Cortex of kidney (tissue), 1 donor: Measurements from ENCODE around the gene STIM2.
"Not testable (repeated sequence)": the region's sequence is repeated elsewhere in the genome, so short reads cannot be mapped to it uniquely, and the experiment has no call there.

Experiments used
- DNase-seq: peaks from one replicate; lab custom pipeline; 2025; lab: John Stamatoyannopoulos, UW

STIM2 gene

GRCh38 chr4:26953366-26953765, 92.7 kb downstream of the STIM2 start:
- no peak for DNase-seq

- DNase-seq = no peak
These were observed 93.3 kb downstream of the STIM2 start for GRCh38 chr4:26953770-26954423.

DNA sequence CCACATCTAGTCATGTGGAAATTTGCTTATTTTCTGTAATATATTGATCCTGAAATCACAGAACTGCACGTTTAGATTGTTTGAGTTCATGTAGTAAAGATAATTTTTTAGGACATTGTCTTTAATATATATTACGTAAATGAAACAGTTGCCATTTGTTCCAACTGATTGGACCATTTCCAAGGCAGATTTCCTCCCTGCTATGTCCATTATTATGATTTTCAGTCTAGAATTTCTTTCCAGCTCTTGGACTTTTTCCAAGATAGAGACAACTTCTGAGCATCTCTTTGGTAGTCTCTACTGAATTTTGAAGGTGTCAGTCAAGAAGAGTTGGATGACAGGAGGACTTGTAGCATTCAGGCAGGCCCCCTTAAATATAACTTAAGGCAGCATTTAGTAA, 94.6 kb downstream of the STIM2 start:
- DNase-seq = no peak

DNA sequence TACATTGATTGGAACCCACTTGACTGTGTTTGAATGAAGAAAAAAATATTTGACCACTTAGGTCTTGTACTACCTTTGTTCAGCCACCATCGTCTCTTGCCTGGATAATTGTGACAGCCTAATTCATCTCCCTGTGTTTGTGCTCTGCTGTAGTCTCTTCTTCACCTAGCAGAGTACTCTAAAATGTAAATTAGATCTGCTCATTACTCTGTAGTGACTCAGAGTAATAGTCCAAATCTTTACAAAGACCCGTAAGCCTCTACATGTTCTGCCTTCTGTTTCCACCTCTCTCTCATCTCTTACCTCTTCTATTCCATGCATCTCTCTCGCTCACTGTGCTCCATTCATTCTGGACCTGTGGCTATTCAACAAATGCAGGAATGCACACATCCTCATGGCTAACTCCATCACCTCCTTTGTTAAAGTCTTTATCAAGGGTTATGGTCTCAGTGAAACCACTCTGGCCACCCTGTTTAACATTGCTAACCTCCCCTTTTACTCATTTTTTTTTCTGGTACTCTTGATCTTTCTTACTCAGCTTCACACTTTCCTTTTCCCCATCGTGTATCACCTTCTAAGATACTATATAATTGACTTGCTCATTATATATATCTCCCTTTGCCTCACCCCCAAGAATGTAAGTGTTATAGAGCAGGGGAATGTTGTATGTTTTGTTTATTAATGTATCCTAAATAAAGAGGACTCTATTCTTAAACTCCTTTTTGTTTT, 98.4 kb downstream of the STIM2 start:
- DNase-seq = no peak

GRCh38 chr4:26959654-26960047, 99.0 kb downstream of the STIM2 start:
- no peak for DNase-seq

DNA sequence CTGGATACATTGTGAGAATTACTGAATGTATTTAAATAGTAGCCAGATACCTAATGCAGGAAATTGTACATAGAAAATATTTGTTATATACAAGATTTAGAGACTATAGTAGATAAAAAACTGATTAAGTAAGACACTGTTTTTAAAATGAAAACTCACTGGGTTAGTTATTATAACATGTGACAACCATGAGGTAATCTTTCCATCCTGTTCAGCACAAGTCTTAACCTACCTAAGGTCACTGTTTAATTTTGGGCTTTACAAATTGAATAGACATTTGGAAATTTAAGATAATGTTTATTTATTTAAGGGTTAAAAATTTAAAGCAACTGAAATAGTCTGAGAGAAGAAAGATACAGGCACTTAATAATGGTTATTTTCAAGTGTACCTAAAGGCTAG, 102.1 kb downstream of the STIM2 start:
- DNase-seq = no peak

GRCh38 chr4:26964512-26964911, 103.9 kb downstream of the STIM2 start:
- no peak for DNase-seq

GRCh38 chr4:26964994-26965393, 104.4 kb downstream of the STIM2 start:
- no peak for DNase-seq

- not testable (repeated sequence) for DNase-seq
These were observed 115.0 kb downstream of the STIM2 start for GRCh38 chr4:26975464-26976181.

- no peak for DNase-seq
These were observed 117.9 kb downstream of the STIM2 start for GRCh38 chr4:26978387-26979053.

DNA sequence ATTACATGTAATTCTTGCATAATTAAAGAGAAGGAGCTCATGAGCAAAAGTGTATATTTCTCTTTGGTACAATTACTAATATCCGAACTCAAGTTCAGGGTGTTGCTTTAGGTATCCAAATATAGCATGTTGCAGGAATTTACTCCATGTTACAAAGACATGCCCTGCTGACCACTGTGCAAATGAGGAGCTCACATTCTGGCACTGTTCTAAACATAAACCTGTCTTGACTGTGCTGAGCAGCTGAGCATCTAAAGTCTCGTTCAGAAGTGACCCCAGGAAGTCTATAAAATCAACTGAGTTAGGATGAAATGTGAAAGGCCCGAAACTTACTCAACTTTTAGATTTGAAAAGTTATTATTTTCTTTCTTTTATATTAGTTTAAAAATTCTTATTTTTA, 124.3 kb downstream of the STIM2 start:
- DNase-seq = no peak

DNA sequence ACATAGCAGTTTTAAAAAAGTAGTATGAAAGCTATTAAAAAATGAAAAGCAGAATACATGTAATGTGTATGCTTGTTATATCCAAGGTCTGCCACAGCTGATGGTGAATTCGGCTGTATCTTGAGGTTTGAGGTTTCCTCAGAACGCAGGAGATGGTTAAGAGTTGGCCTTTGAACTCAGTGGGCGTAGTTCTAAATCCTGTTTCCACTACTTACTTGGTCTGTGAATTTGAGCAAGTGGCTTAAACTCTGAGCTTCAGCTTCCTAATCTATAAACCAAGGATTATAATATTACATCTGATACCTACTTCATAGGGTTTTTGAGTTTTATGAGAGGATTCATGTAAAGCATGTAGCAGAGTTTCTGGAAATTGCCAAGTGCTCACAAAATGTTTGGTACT, 125.2 kb downstream of the STIM2 start:
- no peak for DNase-seq

GRCh38 chr4:26987191-26987590, 126.5 kb downstream of the STIM2 start:
- no peak for DNase-seq

- no peak for DNase-seq
These were observed 130.4 kb downstream of the STIM2 start for GRCh38 chr4:26991057-26991456.

DNA sequence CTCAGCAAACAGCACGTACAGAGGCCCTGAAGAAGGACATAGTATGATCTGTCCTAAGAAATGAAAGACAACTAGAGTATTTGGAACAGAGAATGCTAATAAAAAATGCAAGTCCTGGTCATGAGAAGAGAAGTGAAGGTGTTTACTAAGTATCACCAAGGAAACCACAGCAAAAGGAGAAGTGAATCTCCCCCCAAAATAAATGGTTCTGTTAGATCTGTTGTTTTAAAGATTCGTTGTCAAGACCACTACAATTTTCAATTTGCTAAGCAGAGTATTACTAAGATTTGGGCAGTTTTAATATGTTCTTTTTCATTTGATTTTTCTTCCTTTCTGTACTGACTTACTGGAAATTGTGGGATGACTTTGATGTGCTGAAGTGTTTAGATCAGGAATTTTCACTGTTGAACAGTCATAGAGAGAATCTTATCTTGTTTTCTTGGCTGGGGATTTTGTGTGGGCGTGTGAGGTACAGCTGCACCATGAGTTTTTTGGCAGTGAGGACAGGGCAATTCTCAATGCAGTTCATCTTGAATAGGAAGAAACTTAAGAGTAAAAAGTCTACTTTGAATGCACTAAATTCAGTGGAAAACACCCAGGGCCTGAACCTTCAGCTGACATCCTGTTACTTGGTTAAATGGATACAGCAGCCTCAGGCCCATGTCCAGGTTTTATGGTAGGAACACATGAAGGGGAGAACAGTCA, 132.2 kb downstream of the STIM2 start:
- no peak for DNase-seq

- no peak for DNase-seq
These were observed 132.9 kb downstream of the STIM2 start for GRCh38 chr4:26993539-26993938.

DNA sequence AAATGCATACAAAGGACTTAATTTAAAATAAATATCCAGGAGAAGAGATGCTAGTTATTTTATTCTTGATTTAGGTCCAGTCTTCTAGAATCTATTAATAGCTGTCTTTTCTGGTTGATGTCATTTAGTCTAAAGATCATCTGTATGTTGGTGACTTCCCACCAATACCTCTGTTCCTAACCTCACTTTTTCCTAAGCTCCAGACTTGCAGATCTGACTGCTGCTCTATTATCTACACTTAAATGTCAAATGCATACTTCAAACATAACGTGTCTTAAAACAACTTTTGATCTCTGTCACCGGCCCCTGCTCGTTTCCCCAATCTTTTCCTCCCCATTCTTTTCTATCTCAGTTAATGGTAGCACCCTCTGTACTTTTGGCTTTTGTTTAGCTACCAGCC, 133.3 kb downstream of the STIM2 start:
- DNase-seq = no peak

- no peak for DNase-seq
These were observed 134.7 kb downstream of the STIM2 start for GRCh38 chr4:26995316-26995715.

DNA sequence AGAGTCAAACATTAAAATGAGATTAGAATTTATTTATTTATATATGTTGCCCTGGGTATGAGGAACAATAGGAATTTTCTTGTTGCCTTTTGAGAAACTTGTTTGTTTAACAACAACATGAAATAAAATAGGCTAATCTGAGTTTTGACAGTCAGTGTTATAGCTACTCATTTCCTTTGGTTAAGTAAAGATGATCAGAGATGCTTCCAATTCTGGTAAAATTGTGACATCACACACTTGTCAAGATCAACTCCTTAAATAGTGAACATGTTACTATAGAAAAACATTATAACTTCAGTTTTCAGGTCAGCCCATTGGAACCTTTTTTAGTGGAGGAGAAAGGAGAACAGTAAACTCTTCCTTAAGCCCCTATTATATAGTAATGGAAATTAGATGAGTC, 136.1 kb downstream of the STIM2 start:
- DNase-seq = no peak

- DNase-seq = no peak
These were observed 139.0 kb downstream of the STIM2 start for GRCh38 chr4:26999689-27000088.

- DNase-seq = no peak
These were observed 139.5 kb downstream of the STIM2 start for GRCh38 chr4:27000122-27000521.

- no peak for DNase-seq
These were observed 140.2 kb downstream of the STIM2 start for GRCh38 chr4:27000820-27001219.
